HL-60 (cell line): ENCODE data around the gene ATP1A2.

ENCODE experiments used
- DNase-seq, 2 experiments: peaks; one replicate each; pipeline ENCODE4 v3.0.0-alpha.2; 2010 to 2020; ENCODE audit warnings: low read depth in 1 of 2, low spot score in 1 of 2
- H3K27ac ChIP-seq: fragments of 250-450 bp; sonication (Bioruptor Pico); replicated peaks from 2 replicates; pipeline ENCODE4 v1.5.1; 2020; ENCODE audit warnings: mild to moderate bottlenecking, moderate library complexity
- H3K27me3 ChIP-seq: fragments of 250-450 bp; sonication (Bioruptor Pico); 2 replicates; pipeline ENCODE4 v1.5.1; 2021; ENCODE audit warnings: mild to moderate bottlenecking, moderate library complexity; ENCODE audit not compliant: insufficient read depth, poor library complexity, severe bottlenecking
- H3K4me3 ChIP-seq: replicated peaks from 2 replicates; pipeline ENCODE4 v1.5.1; 2011; ENCODE audit warnings: mild to moderate bottlenecking, control low read depth, low read length; ENCODE audit not compliant: insufficient read depth
- GABPA ChIP-seq: IDR thresholded peaks from 2 replicates; pipeline ENCODE4 v1.6.1; 2012; ENCODE audit warnings: low read depth
- POLR2AphosphoS5 ChIP-seq: IDR thresholded peaks from 2 replicates; pipeline ENCODE4 v1.6.1; 2012; ENCODE audit warnings: low read depth
- SPI1 ChIP-seq: IDR thresholded peaks from 2 replicates; pipeline ENCODE4 v1.6.1; 2012; ENCODE audit warnings: low read depth, mild to moderate bottlenecking, borderline replicate concordance
- TF ChIP-seq, protein P1 (sequence below): IDR thresholded peaks from one replicate; pipeline ENCODE4 v1.5.1; 2011; ENCODE audit warnings: low read length, control low read depth, inconsistent platforms; ENCODE audit not compliant: insufficient read depth
- TF ChIP-seq, protein P2 (sequence below): IDR thresholded peaks from 2 replicates; pipeline ENCODE4 v1.6.1; 2012; ENCODE audit warnings: low read depth; ENCODE audit not compliant: insufficient replicate concordance

ATP1A2 gene

DNA sequence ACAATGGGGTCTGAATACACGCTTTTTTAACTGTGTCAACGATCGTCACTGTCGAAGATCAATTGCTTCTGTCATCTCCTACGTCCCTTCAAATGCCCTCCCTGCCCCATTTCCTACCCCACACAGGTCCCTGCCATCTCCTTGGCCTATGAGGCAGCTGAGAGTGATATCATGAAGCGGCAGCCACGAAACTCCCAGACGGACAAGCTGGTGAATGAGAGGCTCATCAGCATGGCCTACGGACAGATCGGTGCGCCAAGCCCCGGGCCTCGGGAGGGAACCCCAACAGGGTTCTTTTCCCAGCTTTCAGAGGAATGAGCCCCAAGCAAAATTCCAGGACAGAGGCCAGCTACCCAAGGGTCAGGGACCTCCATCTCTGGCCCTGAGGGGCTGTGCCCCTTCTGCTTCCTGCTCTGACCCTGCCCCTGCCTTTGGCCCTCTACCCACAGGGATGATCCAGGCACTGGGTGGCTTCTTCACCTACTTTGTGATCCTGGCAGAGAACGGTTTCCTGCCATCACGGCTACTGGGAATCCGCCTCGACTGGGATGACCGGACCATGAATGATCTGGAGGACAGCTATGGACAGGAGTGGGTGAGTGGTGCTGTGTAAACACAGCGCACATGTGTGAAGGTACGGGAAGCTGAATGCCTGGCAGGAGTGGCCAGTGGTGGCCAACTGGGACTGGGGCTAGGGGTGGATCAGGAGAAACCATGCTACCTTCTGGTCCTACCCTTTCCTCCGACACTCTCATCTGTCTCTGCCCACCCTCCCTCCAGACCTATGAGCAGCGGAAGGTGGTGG is 20.8 kb downstream of the ATP1A2 start:
- Histone ChIP-seq H3K27ac (no peak overlapping the region), H3K27me3 (no peaks in the 10 kb centered on the region), H3K4me3 (no peak overlapping the region)
- DNase-seq, result no peak
- no peak for TF ChIP-seq POLR2AphosphoS5
- no peak for TF ChIP-seq GABPA
- TF ChIP-seq, protein P1, sequence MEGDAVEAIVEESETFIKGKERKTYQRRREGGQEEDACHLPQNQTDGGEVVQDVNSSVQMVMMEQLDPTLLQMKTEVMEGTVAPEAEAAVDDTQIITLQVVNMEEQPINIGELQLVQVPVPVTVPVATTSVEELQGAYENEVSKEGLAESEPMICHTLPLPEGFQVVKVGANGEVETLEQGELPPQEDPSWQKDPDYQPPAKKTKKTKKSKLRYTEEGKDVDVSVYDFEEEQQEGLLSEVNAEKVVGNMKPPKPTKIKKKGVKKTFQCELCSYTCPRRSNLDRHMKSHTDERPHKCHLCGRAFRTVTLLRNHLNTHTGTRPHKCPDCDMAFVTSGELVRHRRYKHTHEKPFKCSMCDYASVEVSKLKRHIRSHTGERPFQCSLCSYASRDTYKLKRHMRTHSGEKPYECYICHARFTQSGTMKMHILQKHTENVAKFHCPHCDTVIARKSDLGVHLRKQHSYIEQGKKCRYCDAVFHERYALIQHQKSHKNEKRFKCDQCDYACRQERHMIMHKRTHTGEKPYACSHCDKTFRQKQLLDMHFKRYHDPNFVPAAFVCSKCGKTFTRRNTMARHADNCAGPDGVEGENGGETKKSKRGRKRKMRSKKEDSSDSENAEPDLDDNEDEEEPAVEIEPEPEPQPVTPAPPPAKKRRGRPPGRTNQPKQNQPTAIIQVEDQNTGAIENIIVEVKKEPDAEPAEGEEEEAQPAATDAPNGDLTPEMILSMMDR, result no peak
- no peak for TF ChIP-seq SPI1
- TF ChIP-seq, protein P2, sequence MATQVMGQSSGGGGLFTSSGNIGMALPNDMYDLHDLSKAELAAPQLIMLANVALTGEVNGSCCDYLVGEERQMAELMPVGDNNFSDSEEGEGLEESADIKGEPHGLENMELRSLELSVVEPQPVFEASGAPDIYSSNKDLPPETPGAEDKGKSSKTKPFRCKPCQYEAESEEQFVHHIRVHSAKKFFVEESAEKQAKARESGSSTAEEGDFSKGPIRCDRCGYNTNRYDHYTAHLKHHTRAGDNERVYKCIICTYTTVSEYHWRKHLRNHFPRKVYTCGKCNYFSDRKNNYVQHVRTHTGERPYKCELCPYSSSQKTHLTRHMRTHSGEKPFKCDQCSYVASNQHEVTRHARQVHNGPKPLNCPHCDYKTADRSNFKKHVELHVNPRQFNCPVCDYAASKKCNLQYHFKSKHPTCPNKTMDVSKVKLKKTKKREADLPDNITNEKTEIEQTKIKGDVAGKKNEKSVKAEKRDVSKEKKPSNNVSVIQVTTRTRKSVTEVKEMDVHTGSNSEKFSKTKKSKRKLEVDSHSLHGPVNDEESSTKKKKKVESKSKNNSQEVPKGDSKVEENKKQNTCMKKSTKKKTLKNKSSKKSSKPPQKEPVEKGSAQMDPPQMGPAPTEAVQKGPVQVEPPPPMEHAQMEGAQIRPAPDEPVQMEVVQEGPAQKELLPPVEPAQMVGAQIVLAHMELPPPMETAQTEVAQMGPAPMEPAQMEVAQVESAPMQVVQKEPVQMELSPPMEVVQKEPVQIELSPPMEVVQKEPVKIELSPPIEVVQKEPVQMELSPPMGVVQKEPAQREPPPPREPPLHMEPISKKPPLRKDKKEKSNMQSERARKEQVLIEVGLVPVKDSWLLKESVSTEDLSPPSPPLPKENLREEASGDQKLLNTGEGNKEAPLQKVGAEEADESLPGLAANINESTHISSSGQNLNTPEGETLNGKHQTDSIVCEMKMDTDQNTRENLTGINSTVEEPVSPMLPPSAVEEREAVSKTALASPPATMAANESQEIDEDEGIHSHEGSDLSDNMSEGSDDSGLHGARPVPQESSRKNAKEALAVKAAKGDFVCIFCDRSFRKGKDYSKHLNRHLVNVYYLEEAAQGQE, result no peak

DNA sequence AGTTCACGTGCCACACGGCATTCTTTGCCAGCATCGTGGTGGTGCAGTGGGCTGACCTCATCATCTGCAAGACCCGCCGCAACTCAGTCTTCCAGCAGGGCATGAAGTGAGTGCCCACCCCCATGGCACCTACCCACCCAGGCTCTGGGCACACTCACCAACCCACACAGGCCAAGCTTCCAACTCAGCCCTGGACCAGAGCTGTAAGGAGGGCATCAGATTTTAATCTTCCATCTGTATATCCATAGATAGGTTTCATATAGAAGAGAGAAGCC is 21.3 kb downstream of the ATP1A2 start:
- Histone ChIP-seq H3K27me3 (no peaks in the 10 kb centered on the region), H3K4me3 (no peak overlapping the region), H3K27ac (no peak overlapping the region)
- no peak for DNase-seq
- TF ChIP-seq, protein P2, result no peak
- TF ChIP-seq SPI1 (no peak), POLR2AphosphoS5 (no peak), GABPA (no peak)
- TF ChIP-seq, protein P1, result no peak

DNA sequence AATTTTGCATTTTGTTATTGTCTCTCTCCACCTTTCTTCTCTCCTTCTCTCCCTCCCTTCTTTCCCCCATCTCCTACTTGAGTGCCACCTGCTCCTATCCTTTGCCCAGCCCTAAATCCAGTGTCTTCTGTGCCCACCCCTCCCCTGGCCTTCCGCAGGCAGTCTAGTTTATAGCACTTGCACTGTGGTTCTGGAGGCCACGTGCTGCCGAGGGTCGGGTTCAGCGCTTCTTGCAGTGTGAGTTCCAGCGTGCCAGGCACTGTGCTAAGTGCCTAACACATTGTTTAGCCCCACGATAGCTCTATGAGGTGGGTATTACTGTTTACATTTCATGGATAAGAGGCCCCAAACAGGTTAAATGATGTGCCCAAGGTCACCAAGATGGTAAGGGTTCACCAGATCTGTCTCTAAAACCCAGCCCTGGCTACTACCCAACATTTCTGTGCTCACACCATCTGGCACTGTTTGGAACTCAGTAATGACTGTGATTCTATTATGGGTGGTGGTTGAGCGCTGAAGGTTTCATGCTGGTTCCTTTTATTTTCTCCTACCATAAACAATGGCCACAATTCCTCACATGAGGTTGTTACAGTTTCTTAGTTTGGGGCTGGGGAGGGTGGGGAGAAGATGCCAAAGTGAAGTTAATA is 21.8 kb downstream of the ATP1A2 start:
- TF ChIP-seq GABPA (no peak), POLR2AphosphoS5 (no peak), SPI1 (no peak)
- TF ChIP-seq, protein P2, result no peak
- TF ChIP-seq, protein P1, result no peak
- Histone ChIP-seq H3K4me3 (no peak overlapping the region), H3K27me3 (no peaks in the 10 kb centered on the region), H3K27ac (no peak overlapping the region)
- no peak for DNase-seq
